NOMO-1 treated with dmso at 0.1 percent for 144 hours (cell line): ENCODE data around the gene SIRT1.
"Not testable (repeated sequence)": the region's sequence is repeated elsewhere in the genome, so short reads cannot be mapped to it uniquely, and the experiment has no call there.

Experiments
- DNase-seq: peaks from one replicate; lab custom pipeline; 2025; ENCODE audit not compliant: unreplicated experiment; lab: John Stamatoyannopoulos, UW

SIRT1 gene

DNA sequence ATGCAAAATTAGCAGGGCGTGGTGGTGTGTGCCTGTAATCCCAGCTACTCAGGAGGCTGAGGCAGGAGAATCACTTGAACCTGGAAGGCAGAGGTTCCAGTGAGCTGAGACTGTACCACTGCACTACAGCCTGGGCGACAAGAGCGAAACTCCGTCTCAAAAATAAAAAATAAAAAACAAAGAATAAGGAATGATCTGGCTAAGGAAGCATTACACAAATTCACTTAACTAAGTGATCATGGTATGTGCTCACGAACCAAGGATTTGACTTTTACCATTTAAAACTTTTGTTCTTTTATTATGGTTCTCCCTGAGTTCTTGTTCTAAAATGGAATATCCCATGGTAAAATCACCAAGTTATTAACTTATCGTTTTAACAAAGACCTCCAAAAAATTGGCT is 71.2 kb downstream of the SIRT1 start:
- no peak for DNase-seq

DNA sequence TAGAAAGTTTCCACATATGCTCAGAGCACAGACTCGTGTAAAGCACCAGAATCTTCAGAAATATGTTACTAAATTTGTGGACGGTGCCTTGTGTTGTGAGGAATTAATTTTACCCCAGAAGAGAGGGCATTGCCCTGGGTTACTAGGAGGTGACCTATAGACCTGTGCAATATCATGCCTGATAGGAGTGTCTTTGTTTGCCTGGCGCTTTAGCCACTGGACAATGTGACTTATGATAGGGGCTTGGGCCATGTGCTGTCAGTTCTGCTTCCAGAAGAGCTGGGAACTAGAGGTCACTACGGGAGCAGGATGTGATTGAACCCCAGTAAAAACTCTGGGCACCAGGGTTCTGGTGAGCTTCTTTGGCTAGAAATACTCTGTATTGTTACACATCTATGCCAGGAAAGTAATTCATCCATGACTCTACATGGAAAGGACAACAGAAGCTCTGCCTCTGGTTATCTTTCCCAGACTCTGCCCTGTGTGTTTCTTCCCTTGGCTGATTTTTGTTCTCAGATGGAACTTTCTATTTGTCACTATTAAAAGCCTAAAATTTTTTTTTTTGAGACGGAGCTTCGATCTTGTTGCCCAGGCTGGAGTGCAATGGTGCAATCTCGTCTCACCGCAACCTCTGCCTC is 75.5 kb downstream of the SIRT1 start:
- DNase-seq = no peak

DNA sequence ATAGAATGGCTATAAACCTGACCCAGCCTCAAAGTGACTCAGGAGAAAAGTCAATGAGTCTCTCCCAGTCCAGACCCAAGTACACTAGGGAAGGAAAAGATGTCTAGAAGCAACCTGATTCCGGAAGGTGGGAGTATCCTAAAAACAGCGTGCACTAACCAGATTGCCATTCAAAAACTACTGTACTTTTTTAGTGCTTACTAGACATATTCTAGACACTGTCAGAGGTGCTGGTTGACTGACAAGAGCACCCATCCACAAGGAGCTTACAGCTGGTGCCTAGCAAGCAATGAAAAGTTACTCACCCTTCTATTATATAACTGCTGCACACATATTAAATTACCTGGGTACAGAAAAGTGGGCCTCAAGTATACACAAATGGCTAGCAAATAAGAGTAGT is 81.0 kb downstream of the SIRT1 start:
- DNase-seq = no peak

DNA sequence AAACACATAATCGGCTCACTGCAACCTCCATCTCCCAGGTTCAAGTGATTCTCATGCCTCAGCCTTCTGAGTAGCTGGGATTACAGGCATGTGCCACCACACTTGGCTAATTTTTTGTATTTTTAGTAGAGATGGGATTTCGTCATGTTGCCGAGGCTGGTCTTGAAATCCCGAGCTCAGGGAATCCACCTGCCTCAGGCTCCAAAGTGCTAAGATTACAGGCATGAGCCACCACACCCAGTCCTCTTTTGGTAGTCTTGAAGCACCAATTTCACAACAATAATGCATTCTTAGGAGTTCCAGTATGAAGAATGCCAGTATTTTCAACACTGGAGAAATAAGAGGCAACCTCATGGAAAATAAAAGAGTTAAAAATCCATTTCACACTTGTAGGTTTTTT is 81.6 kb downstream of the SIRT1 start:
- DNase-seq = not testable (repeated sequence)
